NCI-H510A treated with DMSO at 0.1 percent for 48 hours (cell line): ENCODE data around the gene SNURF.
"Not testable (repeated sequence)": the region's sequence is repeated elsewhere in the genome, so short reads cannot be mapped to it uniquely, and the experiment has no call there.

ENCODE experiments used
- DNase-seq: peaks from one replicate; lab custom pipeline; 2025; lab: John Stamatoyannopoulos, UW

Gene SNURF

GRCh38 chr15:24954783-24955530 is at the start of gene SNURF, which contains the start of gene SNRPN:
Gene SNURF (plus strand): TSS chr15:24954987. CDS start chr15:24955049, 62 bp downstream.
Gene SNRPN (plus strand): TSS chr15:24954987. CDS start chr15:24974454, 19,467 bp downstream.
- peak; percentile 3 for DNase-seq

GRCh38 chr15:24916305-24917009 is 38.3 kb upstream of the SNURF start:
- DNase-seq: no peak

GRCh38 chr15:24917431-24917830 is 37.4 kb upstream of the SNURF start:
- no peak for DNase-seq

GRCh38 chr15:24919446-24919845 is 35.3 kb upstream of the SNURF start:
- peak; percentile 2 for DNase-seq

GRCh38 chr15:24922781-24923180 is 32.0 kb upstream of the SNURF start:
- DNase-seq: not testable (repeated sequence)

- no peak for DNase-seq
These were observed 30.6 kb upstream of the SNURF start for GRCh38 chr15:24924153-24924552.

GRCh38 chr15:24924621-24925020 is 30.2 kb upstream of the SNURF start:
- DNase-seq: no peak

GRCh38 chr15:24931874-24932732 is 22.7 kb upstream of the SNURF start:
- not testable (repeated sequence) for DNase-seq

GRCh38 chr15:24933716-24934115 is 21.1 kb upstream of the SNURF start:
- DNase-seq: no peak

- not testable (repeated sequence) for DNase-seq
These were observed 16.6 kb upstream of the SNURF start for GRCh38 chr15:24938224-24938623.

GRCh38 chr15:24940236-24940635 is 14.6 kb upstream of the SNURF start:
- no peak for DNase-seq

- DNase-seq: no peak
These were observed 11.4 kb upstream of the SNURF start for GRCh38 chr15:24943361-24943760.

- DNase-seq: no peak
These were observed 9.8 kb upstream of the SNURF start for GRCh38 chr15:24944954-24945353.

- no peak for DNase-seq
These were observed 9.1 kb upstream of the SNURF start for GRCh38 chr15:24945711-24946110.

- no peak for DNase-seq
These were observed 6.3 kb upstream of the SNURF start for GRCh38 chr15:24948495-24948894.

- DNase-seq: no peak
These were observed 739 bp downstream of the SNURF start for GRCh38 chr15:24955531-24955921.

GRCh38 chr15:24956111-24956838 is 1.5 kb downstream of the SNURF start:
- peak; percentile 31 for DNase-seq

- no peak for DNase-seq
These were observed 2.9 kb downstream of the SNURF start for GRCh38 chr15:24957691-24958090.

GRCh38 chr15:24961967-24962366 is 7.2 kb downstream of the SNURF start:
- DNase-seq: no peak

GRCh38 chr15:24962880-24963279 is 8.1 kb downstream of the SNURF start:
- no peak for DNase-seq

- DNase-seq: no peak
These were observed 11.7 kb downstream of the SNURF start for GRCh38 chr15:24966364-24967103.
